ENCODE results near the gene CYB5A.
A peak's percentile ranks its signal among the peaks of the same experiment; 100 is the strongest.

The CYB5A gene

DNA sequence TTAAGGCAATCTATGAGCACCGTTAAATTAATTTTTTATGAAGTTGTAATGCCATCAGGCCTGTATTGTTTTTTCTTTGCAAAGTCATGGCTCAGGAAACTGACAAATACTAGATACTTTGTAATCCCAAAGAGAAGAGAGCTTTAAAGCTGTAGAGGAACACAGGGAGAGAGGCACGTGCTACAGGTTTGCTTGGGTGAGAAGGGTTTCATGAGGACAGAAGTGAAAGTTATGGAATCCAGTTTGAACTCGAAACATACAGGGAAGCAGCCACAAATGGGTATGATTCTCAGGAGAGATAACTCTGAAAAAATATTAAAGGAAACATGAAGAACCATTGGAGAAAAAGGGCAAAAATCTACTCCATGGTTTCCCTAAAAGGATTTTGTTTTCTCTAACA lies 49.8 kb downstream of the CYB5A start:
- no peaks in the 10 kb centered on the region for H3K27me3 ChIP-seq (ENCODE audit: control insufficient read depth in 1 of 2, insufficient read depth in 2 of 2, low read length in 2 of 2)
- no peaks in the 10 kb centered on the region for H3K36me3 ChIP-seq (ENCODE audit: insufficient read depth, low read length)
- H3K4me3 ChIP-seq (ENCODE audit: low read depth in 1 of 2, low read length in 2 of 2), result no peak overlapping the region
- H3K4me1 ChIP-seq (ENCODE audit: insufficient read depth, low read length), result no peaks in the 10 kb centered on the region
- H3K9ac ChIP-seq (ENCODE audit: low read length), result no peak overlapping the region
- H3K27ac ChIP-seq (ENCODE audit: low read depth, low read length), result no peak overlapping the region
- no peaks in the 10 kb centered on the region for H3K9me3 ChIP-seq (ENCODE audit: low read length)

DNA sequence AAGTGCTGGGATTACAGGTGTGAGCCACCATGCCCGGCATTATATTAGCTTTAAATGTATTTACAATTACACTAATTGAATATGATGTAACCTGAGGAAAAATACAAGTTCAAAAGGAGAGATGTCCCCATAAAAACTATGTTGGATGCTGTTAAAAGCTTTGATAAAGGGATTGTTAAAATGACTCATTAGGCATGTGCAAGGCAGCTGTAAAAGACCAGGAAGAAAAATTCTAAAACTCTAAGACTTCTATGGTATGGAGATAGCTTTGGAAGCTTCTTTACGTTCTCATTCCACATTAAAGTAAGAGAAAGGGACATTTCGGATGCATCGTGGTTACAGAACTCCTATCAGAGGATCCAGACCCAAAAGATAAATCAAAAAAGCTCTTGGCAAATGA lies 50.3 kb downstream of the CYB5A start:
- Histone ChIP-seq H3K9ac (ENCODE audit: low read length) (no peak overlapping the region), H3K9me3 (ENCODE audit: low read length) (no peaks in the 10 kb centered on the region), H3K27me3 (ENCODE audit: control insufficient read depth in 1 of 2, insufficient read depth in 2 of 2, low read length in 2 of 2) (no peaks in the 10 kb centered on the region), H3K27ac (ENCODE audit: low read depth, low read length) (no peak overlapping the region), H3K4me1 (ENCODE audit: insufficient read depth, low read length) (no peaks in the 10 kb centered on the region), H3K4me3 (ENCODE audit: low read depth in 1 of 2, low read length in 2 of 2) (no peak overlapping the region), H3K36me3 (ENCODE audit: insufficient read depth, low read length) (no peaks in the 10 kb centered on the region)

DNA sequence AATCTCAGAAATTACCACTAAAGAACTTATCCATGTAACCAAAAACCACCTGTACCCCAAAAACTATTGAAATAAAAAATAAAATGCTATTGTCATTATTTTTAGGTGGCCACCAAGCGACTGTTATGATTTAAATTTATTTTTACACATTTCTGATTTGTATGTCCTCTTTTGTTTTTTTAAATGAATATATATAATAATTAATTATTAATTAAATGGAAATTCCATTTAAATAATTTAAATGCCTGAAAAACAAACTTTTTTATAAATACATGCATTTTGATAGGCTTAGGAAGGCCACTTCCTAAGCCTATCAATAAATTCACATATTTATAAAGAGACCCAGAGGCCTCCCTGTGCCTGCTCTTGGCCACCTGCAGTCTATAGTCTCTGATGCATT lies 52.2 kb downstream of the CYB5A start:
- H3K27me3 ChIP-seq (ENCODE audit: control insufficient read depth in 1 of 2, insufficient read depth in 2 of 2, low read length in 2 of 2), result no peaks in the 10 kb centered on the region
- H3K9me3 ChIP-seq (ENCODE audit: low read length), result no peaks in the 10 kb centered on the region
- no peak overlapping the region for H3K4me3 ChIP-seq (ENCODE audit: low read depth in 1 of 2, low read length in 2 of 2)
- no peaks in the 10 kb centered on the region for H3K36me3 ChIP-seq (ENCODE audit: insufficient read depth, low read length)
- no peak overlapping the region for H3K27ac ChIP-seq (ENCODE audit: low read depth, low read length)
- H3K9ac ChIP-seq (ENCODE audit: low read length), result no peak overlapping the region
- H3K4me1 ChIP-seq (ENCODE audit: insufficient read depth, low read length), result peaks cover 18% of the 10 kb centered on the region

DNA sequence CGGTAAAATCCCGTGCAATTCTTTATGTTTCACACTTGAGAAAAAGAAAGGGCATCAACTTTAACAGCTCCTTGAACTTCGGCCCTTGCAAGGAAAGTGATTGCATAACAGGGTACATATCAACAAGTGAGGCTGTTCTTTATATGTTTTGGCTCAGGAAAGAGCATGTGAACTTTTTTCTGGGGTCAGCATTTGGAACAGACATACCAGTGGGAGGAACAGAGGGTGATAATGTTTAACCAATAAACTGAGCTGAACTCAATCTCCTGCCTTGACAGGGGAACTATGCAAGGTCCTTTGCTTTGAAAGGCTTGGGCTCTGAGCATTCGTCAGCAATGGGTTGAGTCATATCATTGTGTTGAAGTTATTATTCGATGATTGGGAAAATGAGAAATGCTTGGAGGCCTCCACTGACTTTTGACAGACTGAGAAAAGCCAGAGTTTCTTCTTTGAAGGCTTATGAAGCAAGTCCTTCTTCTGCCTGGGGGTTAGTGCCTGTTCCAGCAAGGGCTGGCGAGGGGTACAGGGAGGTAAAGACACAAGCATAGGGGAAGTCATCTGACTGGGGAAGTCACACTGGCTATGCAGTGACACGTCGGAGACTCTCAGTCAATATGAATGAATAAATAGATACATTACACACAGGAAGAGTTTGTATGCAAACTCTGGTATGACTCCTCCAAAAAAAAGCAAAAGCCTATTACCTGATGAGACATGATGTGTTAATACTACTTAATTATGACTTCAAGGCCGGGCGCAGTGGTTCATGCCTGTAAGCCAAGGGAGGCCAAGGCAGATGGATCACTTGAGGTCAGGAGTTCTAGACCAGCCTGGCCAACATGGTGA lies 57.2 kb downstream of the CYB5A start:
- Histone ChIP-seq H3K4me1 (ENCODE audit: insufficient read depth, low read length) (peaks cover 32% of the 10 kb centered on the region), H3K9ac (ENCODE audit: low read length) (no peak overlapping the region), H3K9me3 (ENCODE audit: low read length) (no peaks in the 10 kb centered on the region), H3K4me3 (ENCODE audit: low read depth in 1 of 2, low read length in 2 of 2) (no peak overlapping the region), H3K27ac (ENCODE audit: low read depth, low read length) (peak overlapping the region; percentile 66), H3K36me3 (ENCODE audit: insufficient read depth, low read length) (no peaks in the 10 kb centered on the region), H3K27me3 (ENCODE audit: control insufficient read depth in 1 of 2, insufficient read depth in 2 of 2, low read length in 2 of 2) (no peaks in the 10 kb centered on the region)

DNA sequence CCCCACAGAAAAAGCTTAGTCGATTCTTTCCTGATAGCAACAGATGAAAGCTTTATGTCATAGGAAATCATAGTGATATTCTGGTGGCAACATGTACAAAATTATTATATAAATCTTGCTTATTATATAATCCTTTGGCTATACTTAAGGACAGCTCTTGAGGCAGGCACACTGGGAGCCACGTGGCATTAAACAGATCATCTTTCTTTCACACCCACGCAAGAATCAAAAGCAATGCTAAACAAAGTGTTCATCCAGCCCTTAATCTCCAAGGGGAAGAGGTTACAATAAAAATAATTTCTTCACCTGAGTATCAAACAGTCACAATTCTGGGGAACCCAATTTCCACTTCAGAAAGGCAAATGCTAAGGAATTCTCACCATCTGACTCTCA lies 57.8 kb downstream of the CYB5A start:
- Histone ChIP-seq H3K27ac (ENCODE audit: low read depth, low read length) (peak overlapping the region; percentile 66), H3K27me3 (ENCODE audit: control insufficient read depth in 1 of 2, insufficient read depth in 2 of 2, low read length in 2 of 2) (no peaks in the 10 kb centered on the region), H3K36me3 (ENCODE audit: insufficient read depth, low read length) (no peaks in the 10 kb centered on the region), H3K4me3 (ENCODE audit: low read depth in 1 of 2, low read length in 2 of 2) (no peak overlapping the region), H3K4me1 (ENCODE audit: insufficient read depth, low read length) (peaks cover 32% of the 10 kb centered on the region), H3K9ac (ENCODE audit: low read length) (no peak overlapping the region), H3K9me3 (ENCODE audit: low read length) (no peaks in the 10 kb centered on the region)

DNA sequence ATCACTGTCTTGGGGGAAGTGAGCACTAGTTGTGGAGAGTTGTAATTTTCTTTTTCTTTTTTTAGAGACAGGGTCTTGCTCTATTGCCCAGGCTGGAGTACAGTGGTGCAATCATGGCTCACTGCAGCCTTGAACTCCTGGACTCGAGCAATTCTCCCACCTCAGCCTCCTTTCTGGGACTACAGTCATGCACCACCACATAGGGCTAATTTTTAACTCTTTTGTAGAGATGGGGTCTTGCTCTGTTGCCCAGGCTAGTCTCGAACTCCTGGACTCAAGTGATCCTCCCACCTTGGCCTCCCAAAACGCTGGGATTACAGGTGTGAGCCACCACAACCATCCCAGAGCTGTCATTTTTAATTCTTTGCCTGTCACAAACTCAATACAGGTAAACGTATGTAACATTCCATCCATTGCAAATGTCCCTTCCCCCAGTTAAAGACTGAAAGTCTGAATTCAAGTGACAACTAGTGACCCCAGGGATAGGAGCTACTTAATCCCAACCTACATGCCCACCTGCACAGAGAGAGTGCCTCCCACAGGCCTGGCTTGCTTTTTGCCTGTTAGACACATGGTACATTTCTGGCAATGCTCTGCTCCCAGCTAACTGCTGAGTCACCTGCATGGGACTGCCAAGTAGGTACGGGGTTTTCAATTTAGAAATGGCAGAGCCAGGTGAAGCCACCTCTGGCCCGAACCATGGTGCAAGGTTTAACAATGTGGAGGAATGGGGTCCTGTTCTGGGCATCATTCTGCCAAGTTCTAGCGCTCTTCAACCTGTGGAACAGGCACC lies 60.6 kb downstream of the CYB5A start:
- no peaks in the 10 kb centered on the region for H3K9me3 ChIP-seq (ENCODE audit: low read length)
- H3K9ac ChIP-seq (ENCODE audit: low read length), result no peak overlapping the region
- H3K27me3 ChIP-seq (ENCODE audit: control insufficient read depth in 1 of 2, insufficient read depth in 2 of 2, low read length in 2 of 2), result no peaks in the 10 kb centered on the region
- H3K27ac ChIP-seq (ENCODE audit: low read depth, low read length), result no peak overlapping the region
- H3K36me3 ChIP-seq (ENCODE audit: insufficient read depth, low read length), result no peaks in the 10 kb centered on the region
- H3K4me3 ChIP-seq (ENCODE audit: low read depth in 1 of 2, low read length in 2 of 2), result no peak overlapping the region
- peaks cover 29% of the 10 kb centered on the region for H3K4me1 ChIP-seq (ENCODE audit: insufficient read depth, low read length)

DNA sequence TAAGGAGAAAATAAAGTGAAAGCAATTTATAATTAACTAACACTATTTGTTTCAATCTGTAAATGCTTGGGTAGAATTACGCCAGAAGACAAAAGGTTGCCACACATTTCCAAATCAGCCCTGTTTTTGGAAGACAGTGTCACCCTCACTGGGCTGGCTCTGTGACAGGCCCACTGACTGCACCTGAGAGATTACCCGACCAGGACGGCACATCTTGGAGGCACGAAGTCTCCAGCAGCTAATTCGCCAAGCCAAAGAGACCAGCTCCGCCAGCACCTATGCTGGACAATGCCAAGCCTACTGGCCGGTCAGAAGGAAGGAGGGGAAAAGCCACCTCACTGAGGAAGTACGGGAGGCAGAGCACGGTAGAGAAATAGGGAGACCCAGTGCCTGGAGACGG lies 61.9 kb downstream of the CYB5A start:
- Histone ChIP-seq H3K4me1 (ENCODE audit: insufficient read depth, low read length) (peaks cover 17% of the 10 kb centered on the region), H3K36me3 (ENCODE audit: insufficient read depth, low read length) (no peaks in the 10 kb centered on the region), H3K4me3 (ENCODE audit: low read depth in 1 of 2, low read length in 2 of 2) (no peak overlapping the region), H3K27me3 (ENCODE audit: control insufficient read depth in 1 of 2, insufficient read depth in 2 of 2, low read length in 2 of 2) (no peaks in the 10 kb centered on the region), H3K9ac (ENCODE audit: low read length) (no peak overlapping the region), H3K9me3 (ENCODE audit: low read length) (no peaks in the 10 kb centered on the region), H3K27ac (ENCODE audit: low read depth, low read length) (no peak overlapping the region)

DNA sequence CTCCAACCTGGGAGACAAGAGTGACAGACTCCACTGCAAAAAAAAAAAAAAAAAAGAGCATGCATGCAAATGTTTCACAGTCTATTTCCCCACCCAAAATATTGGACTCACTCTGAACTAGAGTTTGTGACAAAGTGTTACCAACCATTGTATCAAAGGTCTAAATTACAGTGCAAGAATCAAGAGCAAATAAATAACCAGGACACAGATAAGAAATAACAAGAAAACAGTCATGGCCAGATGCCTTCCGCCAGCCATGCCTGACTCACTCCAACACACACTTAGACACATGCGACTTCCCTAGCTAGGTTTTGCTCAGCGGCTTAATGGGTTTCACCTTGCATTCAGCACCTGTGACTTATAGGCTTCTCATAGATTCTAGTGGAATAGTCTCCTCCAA lies 62.8 kb downstream of the CYB5A start:
- H3K4me3 ChIP-seq (ENCODE audit: low read depth in 1 of 2, low read length in 2 of 2), result no peak overlapping the region
- no peaks in the 10 kb centered on the region for H3K27me3 ChIP-seq (ENCODE audit: control insufficient read depth in 1 of 2, insufficient read depth in 2 of 2, low read length in 2 of 2)
- no peaks in the 10 kb centered on the region for H3K9me3 ChIP-seq (ENCODE audit: low read length)
- no peak overlapping the region for H3K27ac ChIP-seq (ENCODE audit: low read depth, low read length)
- no peaks in the 10 kb centered on the region for H3K36me3 ChIP-seq (ENCODE audit: insufficient read depth, low read length)
- peaks cover 8% of the 10 kb centered on the region for H3K4me1 ChIP-seq (ENCODE audit: insufficient read depth, low read length)
- no peak overlapping the region for H3K9ac ChIP-seq (ENCODE audit: low read length)

DNA sequence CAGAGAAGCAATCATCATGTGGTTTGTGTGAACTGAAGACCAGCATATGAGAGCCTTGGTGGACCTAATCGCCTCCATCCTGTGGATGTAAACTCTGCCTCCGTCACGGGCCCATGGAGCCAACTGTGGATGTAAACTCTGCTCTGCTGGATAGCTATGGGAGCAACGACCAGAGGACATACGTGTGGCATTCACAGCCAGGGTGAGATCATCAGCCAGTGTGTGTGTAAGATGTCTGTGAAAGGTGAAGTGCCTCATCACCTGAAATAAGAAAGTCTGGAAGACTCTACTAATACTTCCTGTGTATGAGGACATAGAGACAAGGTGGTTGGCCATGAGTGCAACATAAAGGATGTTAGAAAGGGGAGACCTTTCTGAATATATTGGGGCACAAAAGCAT lies 63.5 kb downstream of the CYB5A start:
- Histone ChIP-seq H3K9ac (ENCODE audit: low read length) (no peak overlapping the region), H3K36me3 (ENCODE audit: insufficient read depth, low read length) (no peaks in the 10 kb centered on the region), H3K4me3 (ENCODE audit: low read depth in 1 of 2, low read length in 2 of 2) (no peak overlapping the region), H3K9me3 (ENCODE audit: low read length) (no peaks in the 10 kb centered on the region), H3K27ac (ENCODE audit: low read depth, low read length) (no peak overlapping the region), H3K27me3 (ENCODE audit: control insufficient read depth in 1 of 2, insufficient read depth in 2 of 2, low read length in 2 of 2) (no peaks in the 10 kb centered on the region), H3K4me1 (ENCODE audit: insufficient read depth, low read length) (peaks cover 1% of the 10 kb centered on the region)

DNA sequence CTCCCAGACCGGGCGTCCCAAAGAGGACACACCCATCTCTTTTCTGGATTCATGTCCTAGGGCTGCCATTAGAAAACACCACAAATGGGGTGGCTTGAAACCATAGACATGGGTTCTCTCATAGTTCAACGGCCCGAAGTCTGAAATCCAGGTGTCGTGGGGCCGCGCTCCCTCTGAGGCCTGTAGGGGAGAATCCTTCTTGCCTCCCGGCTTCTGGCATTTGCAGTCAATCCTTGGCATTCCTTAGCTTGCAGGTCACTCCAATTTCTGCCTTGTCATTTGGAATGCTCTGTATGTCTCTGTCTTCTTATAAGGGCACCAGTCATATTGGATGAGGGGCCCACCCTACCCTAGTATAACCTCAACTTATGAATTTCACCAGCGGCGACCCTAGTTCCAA lies 65.1 kb downstream of the CYB5A start:
- Histone ChIP-seq H3K4me3 (ENCODE audit: low read depth in 1 of 2, low read length in 2 of 2) (no peak overlapping the region), H3K27ac (ENCODE audit: low read depth, low read length) (no peak overlapping the region)

DNA sequence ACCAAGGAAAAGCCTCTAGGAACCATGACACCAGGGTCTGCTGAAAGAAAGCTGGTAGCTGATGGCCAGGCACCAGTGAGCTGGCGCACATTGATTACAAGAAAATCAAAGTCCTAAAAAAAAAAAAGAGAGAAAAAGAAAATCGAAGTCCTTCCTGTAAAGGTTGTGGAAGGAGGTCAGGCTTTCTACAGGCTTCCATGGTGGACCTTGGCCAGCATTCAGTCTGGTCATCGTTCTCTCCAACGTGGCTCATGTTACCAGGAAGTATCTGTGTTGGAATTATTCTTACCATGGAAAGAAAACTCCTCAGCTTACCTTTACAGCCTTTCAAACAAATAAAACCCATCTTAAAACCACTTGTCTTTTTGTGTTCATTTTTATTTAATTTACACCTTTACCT lies 65.6 kb downstream of the CYB5A start:
- Histone ChIP-seq H3K4me1 (ENCODE audit: insufficient read depth, low read length) (no peaks in the 10 kb centered on the region), H3K27ac (ENCODE audit: low read depth, low read length) (no peak overlapping the region), H3K36me3 (ENCODE audit: insufficient read depth, low read length) (no peaks in the 10 kb centered on the region)

More for the DNA sequence above, 65.1 kb downstream of the CYB5A start:
- Histone ChIP-seq H3K9me3 (ENCODE audit: low read length) (no peaks in the 10 kb centered on the region), H3K4me1 (ENCODE audit: insufficient read depth, low read length) (no peaks in the 10 kb centered on the region), H3K36me3 (ENCODE audit: insufficient read depth, low read length) (no peaks in the 10 kb centered on the region), H3K9ac (ENCODE audit: low read length) (no peak overlapping the region), H3K27me3 (ENCODE audit: control insufficient read depth in 1 of 2, insufficient read depth in 2 of 2, low read length in 2 of 2) (no peaks in the 10 kb centered on the region)

More for the DNA sequence above, 65.6 kb downstream of the CYB5A start:
- Histone ChIP-seq H3K9me3 (ENCODE audit: low read length) (no peaks in the 10 kb centered on the region), H3K27me3 (ENCODE audit: control insufficient read depth in 1 of 2, insufficient read depth in 2 of 2, low read length in 2 of 2) (no peaks in the 10 kb centered on the region), H3K4me3 (ENCODE audit: low read depth in 1 of 2, low read length in 2 of 2) (no peak overlapping the region), H3K9ac (ENCODE audit: low read length) (no peak overlapping the region)

Data from muscle layer of colon (tissue), 2 donors.